Adrenal gland (tissue), 5 donors: ENCODE results near the gene NR2F1.

Source experiments
- CTCF ChIP-seq, 6 experiments: fragments of 450-650 bp in 4 of 6; fragments of 200-600 bp in 2 of 6; sonication (generic) in 1 of 6; IDR thresholded peaks; 1 replicate in 5 of 6; 2 replicates in 1 of 6; pipeline versions ENCODE4 v1.5.1 to v1.8.0; 2016 to 2021; ENCODE audit warnings: antibody characterized with exemption in 6 of 6, mild to moderate bottlenecking in 2 of 6, moderate library complexity in 1 of 6
- POLR2A ChIP-seq, 2 donors: fragments of 450-650 bp; IDR thresholded peaks; one replicate each; pipeline ENCODE4 v1.6.1; 2017; ENCODE audit warnings: antibody characterized with exemption in 2 of 2, mild to moderate bottlenecking in 2 of 2, moderate library complexity in 1 of 2
- donor health status: DM: no; HTN: no; CAD: no.

GRCh38 chr5:93587597-93588351 lies 4.8 kb downstream of the NR2F1 start:
- TF ChIP-seq CTCF (IDR thresholded peaks at IDR 0.05) (no peak), POLR2A (IDR thresholded peaks at IDR 0.05) (no peak)
